Hepatocyte (in vitro differentiated cells): ENCODE data around the gene DACH2.

ENCODE experiments used
- CTCF ChIP-seq: fragments of 200-600 bp; sonication (generic); IDR thresholded peaks from 2 replicates; pipeline ENCODE4 v1.5.1; 2016; ENCODE audit warnings: antibody characterized with exemption, mild to moderate bottlenecking; ENCODE audit not compliant: poor library complexity
- EZH2phosphoT487 ChIP-seq: fragments of 200-600 bp; sonication (generic); IDR thresholded peaks from one replicate; pipeline ENCODE4 v1.6.1; 2018; ENCODE audit warnings: antibody characterized with exemption, mild to moderate bottlenecking, low read depth, moderate library complexity; ENCODE audit not compliant: unreplicated experiment, severe bottlenecking

- TF ChIP-seq CTCF (no peak), EZH2phosphoT487 (no peak)
Observed at GRCh38 chrX:86436116-86436515, 287.9 kb downstream of the DACH2 start.
